Suppressor macrophage treated with lipopolysaccharide for 1 hour (primary cell): Measurements from ENCODE around the gene EFCAB12.
"Not testable (repeated sequence)": the region's sequence is repeated elsewhere in the genome, so short reads cannot be mapped to it uniquely, and the experiment has no call there.

Experiments used
- DNase-seq, 3 donors: peaks; one replicate each; pipeline ENCODE4 v3.0.0-alpha.2; 2020 to 2022

EFCAB12 gene

GRCh38 chr3:129391583-129391982, 36.9 kb downstream of the EFCAB12 start:
- DNase-seq: not testable (repeated sequence)

GRCh38 chr3:129389572-129389937, 38.9 kb downstream of the EFCAB12 start:
- no peak for DNase-seq

GRCh38 chr3:129388791-129389571, 39.5 kb downstream of the EFCAB12 start:
- not testable (repeated sequence) for DNase-seq

- DNase-seq: no peak
Observed at GRCh38 chr3:129387487-129387886, 40.9 kb downstream of the EFCAB12 start.

GRCh38 chr3:129386984-129387383, 41.5 kb downstream of the EFCAB12 start:
- DNase-seq: no peak

- not testable (repeated sequence) for DNase-seq
Observed at GRCh38 chr3:129385507-129385906, 42.9 kb downstream of the EFCAB12 start.

GRCh38 chr3:129384594-129385323, 43.7 kb downstream of the EFCAB12 start:
- DNase-seq: no peak

- DNase-seq: not testable (repeated sequence)
Observed at GRCh38 chr3:129384103-129384502, 44.3 kb downstream of the EFCAB12 start.

GRCh38 chr3:129383292-129383860, 45.1 kb downstream of the EFCAB12 start:
- peak; percentile 65 to 68 (median 67) for DNase-seq

- DNase-seq: peak in 1 of 3 donors; percentile 24
Observed at GRCh38 chr3:129382366-129382765, 46.1 kb downstream of the EFCAB12 start.

- no peak for DNase-seq
Observed at GRCh38 chr3:129379582-129380358, 48.7 kb downstream of the EFCAB12 start.

GRCh38 chr3:129378949-129379348, 49.5 kb downstream of the EFCAB12 start:
- DNase-seq: no peak

GRCh38 chr3:129377615-129378014, 50.8 kb downstream of the EFCAB12 start:
- no peak for DNase-seq

GRCh38 chr3:129375099-129375498, 53.3 kb downstream of the EFCAB12 start:
- no peak for DNase-seq

- DNase-seq: no peak
Observed at GRCh38 chr3:129371041-129371826, 57.2 kb downstream of the EFCAB12 start.

- DNase-seq: no peak
Observed at GRCh38 chr3:129370248-129370964, 58.0 kb downstream of the EFCAB12 start.

GRCh38 chr3:129369711-129370110, 58.7 kb downstream of the EFCAB12 start:
- DNase-seq: no peak

GRCh38 chr3:129367821-129368220, 60.6 kb downstream of the EFCAB12 start:
- DNase-seq: no peak

- DNase-seq: no peak
Observed at GRCh38 chr3:129366312-129366831, 62.1 kb downstream of the EFCAB12 start.

- peak; percentile 49 to 63 (median 62) for DNase-seq
Observed at GRCh38 chr3:129365296-129366136, 62.9 kb downstream of the EFCAB12 start.
